Measurements from ENCODE around the gene KCNH4. TPM values are rescaled to one million over a fixed set of nuclear protein-coding genes. Genes with fewer than 3 reads are reported as not detected.
A peak's percentile ranks its signal among the peaks of the same experiment; 100 is the strongest.

The KCNH4 gene
- total RNA-seq, 2 donors from 2014 or later: 0.45 to 0.94 TPM

GRCh38 chr17:42179911-42180410 is 981 bp downstream of the KCNH4 start:
- ATAC-seq (no peak), DNase-seq (no peak)
- H3K4me3 Mint-ChIP-seq: peak overlapping the region; percentile 67
- H3K27ac Mint-ChIP-seq: no peak overlapping the region
- no peaks in the 10 kb centered on the region for H3K9me3 ChIP-seq (ENCODE audit: control insufficient read depth, low read length, poor library complexity, severe bottlenecking)
- peaks cover 3% of the 10 kb centered on the region for H3K36me3 Mint-ChIP-seq (ENCODE audit: low read depth)
- H3K4me1 Mint-ChIP-seq: peaks cover 40% of the 10 kb centered on the region
- peaks cover 5% of the 10 kb centered on the region for H3K27me3 Mint-ChIP-seq

- no peak for DNase-seq
- Mint-ChIP-seq H3K4me1 (peaks cover 34% of the 10 kb centered on the region), H3K4me3 (peak overlapping the region; percentile 67), H3K27me3 (peaks cover 5% of the 10 kb centered on the region), H3K27ac (peak overlapping the region; percentile 82), H3K36me3 (ENCODE audit: low read depth) (peaks cover 3% of the 10 kb centered on the region)
- no peaks in the 10 kb centered on the region for H3K9me3 ChIP-seq (ENCODE audit: control insufficient read depth, low read length, poor library complexity, severe bottlenecking)
- no peak for ATAC-seq
These were observed 1.6 kb downstream of the KCNH4 start for GRCh38 chr17:42179335-42179734.

- Mint-ChIP-seq H3K4me3 (no peak overlapping the region), H3K36me3 (ENCODE audit: low read depth) (peaks cover 3% of the 10 kb centered on the region), H3K27ac (peak overlapping the region; percentile 82), H3K4me1 (peaks cover 34% of the 10 kb centered on the region), H3K27me3 (peaks cover 5% of the 10 kb centered on the region)
- peak in 1 of 3 donors; percentile 21 for DNase-seq
- ATAC-seq: peak; percentile 25
- H3K9me3 ChIP-seq (ENCODE audit: control insufficient read depth, low read length, poor library complexity, severe bottlenecking): no peaks in the 10 kb centered on the region
These were observed 2.1 kb downstream of the KCNH4 start for GRCh38 chr17:42178817-42179216.

- Mint-ChIP-seq H3K27me3 (peaks cover 5% of the 10 kb centered on the region), H3K4me1 (peaks cover 28% of the 10 kb centered on the region), H3K36me3 (ENCODE audit: low read depth) (no peaks in the 10 kb centered on the region), H3K27ac (peak overlapping the region; percentile 34), H3K4me3 (no peak overlapping the region)
- ATAC-seq: no peak
- no peak for DNase-seq
- H3K9me3 ChIP-seq (ENCODE audit: control insufficient read depth, low read length, poor library complexity, severe bottlenecking): no peaks in the 10 kb centered on the region
These were observed 3.3 kb downstream of the KCNH4 start for GRCh38 chr17:42177684-42178083.

- no peak overlapping the region for H3K27ac Mint-ChIP-seq
These were observed 6.7 kb downstream of the KCNH4 start for GRCh38 chr17:42174126-42174783.

GRCh38 chr17:42171831-42172230 is 9.1 kb downstream of the KCNH4 start:
- Mint-ChIP-seq H3K4me3 (no peak overlapping the region), H3K4me1 (peaks cover 13% of the 10 kb centered on the region), H3K36me3 (ENCODE audit: low read depth) (peaks cover 2% of the 10 kb centered on the region), H3K27ac (no peak overlapping the region), H3K27me3 (peaks cover 5% of the 10 kb centered on the region)
- ATAC-seq (no peak), DNase-seq (no peak)
- no peaks in the 10 kb centered on the region for H3K9me3 ChIP-seq (ENCODE audit: control insufficient read depth, low read length, poor library complexity, severe bottlenecking)

More at GRCh38 chr17:42174126-42174783, 6.7 kb downstream of the KCNH4 start:
- H3K9me3 ChIP-seq (ENCODE audit: control insufficient read depth, low read length, poor library complexity, severe bottlenecking): no peaks in the 10 kb centered on the region
- DNase-seq (no peak), ATAC-seq (no peak)
- H3K4me1 Mint-ChIP-seq: peaks cover 18% of the 10 kb centered on the region
- H3K36me3 Mint-ChIP-seq (ENCODE audit: low read depth): peaks cover 2% of the 10 kb centered on the region
- peaks cover 5% of the 10 kb centered on the region for H3K27me3 Mint-ChIP-seq
- H3K4me3 Mint-ChIP-seq: no peak overlapping the region

GRCh38 chr17:42169351-42169750 is 11.6 kb downstream of the KCNH4 start:
- Mint-ChIP-seq H3K36me3 (ENCODE audit: low read depth) (peaks cover 2% of the 10 kb centered on the region), H3K4me3 (no peak overlapping the region), H3K27me3 (no peaks in the 10 kb centered on the region), H3K27ac (no peak overlapping the region), H3K4me1 (peaks cover 9% of the 10 kb centered on the region)
- H3K9me3 ChIP-seq (ENCODE audit: control insufficient read depth, low read length, poor library complexity, severe bottlenecking): no peaks in the 10 kb centered on the region
- ATAC-seq (no peak), DNase-seq (no peak)

- Mint-ChIP-seq H3K27me3 (no peaks in the 10 kb centered on the region), H3K4me3 (no peak overlapping the region), H3K27ac (no peak overlapping the region), H3K4me1 (peaks cover 12% of the 10 kb centered on the region), H3K36me3 (ENCODE audit: low read depth) (peaks cover 2% of the 10 kb centered on the region)
- H3K9me3 ChIP-seq (ENCODE audit: control insufficient read depth, low read length, poor library complexity, severe bottlenecking): no peaks in the 10 kb centered on the region
- DNase-seq (no peak), ATAC-seq (no peak)
These were observed 13.1 kb downstream of the KCNH4 start for GRCh38 chr17:42167807-42168206.

- peaks cover 2% of the 10 kb centered on the region for H3K36me3 Mint-ChIP-seq (ENCODE audit: low read depth)
- H3K4me3 Mint-ChIP-seq: no peak overlapping the region
- H3K4me1 Mint-ChIP-seq: peaks cover 12% of the 10 kb centered on the region
- no peak for ATAC-seq
- no peaks in the 10 kb centered on the region for H3K27me3 Mint-ChIP-seq
- no peak overlapping the region for H3K27ac Mint-ChIP-seq
- no peak for DNase-seq
- no peaks in the 10 kb centered on the region for H3K9me3 ChIP-seq (ENCODE audit: control insufficient read depth, low read length, poor library complexity, severe bottlenecking)
These were observed 14.7 kb downstream of the KCNH4 start for GRCh38 chr17:42166196-42166763.

GRCh38 chr17:42165751-42166150 is 15.2 kb downstream of the KCNH4 start:
- ATAC-seq (no peak), DNase-seq (no peak)
- H3K27me3 Mint-ChIP-seq: no peaks in the 10 kb centered on the region
- H3K9me3 ChIP-seq (ENCODE audit: control insufficient read depth, low read length, poor library complexity, severe bottlenecking): no peaks in the 10 kb centered on the region
- H3K27ac Mint-ChIP-seq: no peak overlapping the region
- no peak overlapping the region for H3K4me3 Mint-ChIP-seq
- peaks cover 12% of the 10 kb centered on the region for H3K4me1 Mint-ChIP-seq
- peaks cover 2% of the 10 kb centered on the region for H3K36me3 Mint-ChIP-seq (ENCODE audit: low read depth)

GRCh38 chr17:42163696-42164407 is 17.1 kb downstream of the KCNH4 start:
- peaks cover 12% of the 10 kb centered on the region for H3K4me1 Mint-ChIP-seq
- no peaks in the 10 kb centered on the region for H3K27me3 Mint-ChIP-seq
- DNase-seq (no peak), ATAC-seq (no peak)
- no peaks in the 10 kb centered on the region for H3K9me3 ChIP-seq (ENCODE audit: control insufficient read depth, low read length, poor library complexity, severe bottlenecking)
- H3K4me3 Mint-ChIP-seq: no peak overlapping the region
- H3K27ac Mint-ChIP-seq: no peak overlapping the region
- no peaks in the 10 kb centered on the region for H3K36me3 Mint-ChIP-seq (ENCODE audit: low read depth)

GRCh38 chr17:42163113-42163512 is 17.8 kb downstream of the KCNH4 start:
- ATAC-seq (peak; percentile 32), DNase-seq (no peak)
- peak overlapping the region; percentile 33 for H3K4me3 Mint-ChIP-seq
- no peaks in the 10 kb centered on the region for H3K27me3 Mint-ChIP-seq
- no peaks in the 10 kb centered on the region for H3K9me3 ChIP-seq (ENCODE audit: control insufficient read depth, low read length, poor library complexity, severe bottlenecking)
- H3K27ac Mint-ChIP-seq: no peak overlapping the region
- no peaks in the 10 kb centered on the region for H3K36me3 Mint-ChIP-seq (ENCODE audit: low read depth)
- peaks cover 12% of the 10 kb centered on the region for H3K4me1 Mint-ChIP-seq

GRCh38 chr17:42160531-42160910 is 20.4 kb downstream of the KCNH4 start:
- Mint-ChIP-seq H3K4me1 (peaks cover 4% of the 10 kb centered on the region), H3K27me3 (no peaks in the 10 kb centered on the region), H3K27ac (no peak overlapping the region), H3K4me3 (no peak overlapping the region), H3K36me3 (ENCODE audit: low read depth) (no peaks in the 10 kb centered on the region)
- H3K9me3 ChIP-seq (ENCODE audit: control insufficient read depth, low read length, poor library complexity, severe bottlenecking): no peaks in the 10 kb centered on the region
- DNase-seq: no peak
- ATAC-seq: no peak
